Keratinocyte (primary cell): ENCODE measurements around the gene HYAL1. TPM values are rescaled to one million over a fixed set of nuclear protein-coding genes. Genes with fewer than 3 reads are reported as not detected.

Experiments used
- DNase-seq: peaks from one replicate; pipeline ENCODE4 v3.0.0-alpha.2; 2011; ENCODE audit warnings: low read depth, missing footprints, low spot score
- FAIRE-seq: peaks from 2 replicates; lab custom pipeline; 2011; peaks lifted over from hg19 to GRCh38; lab: Jason Lieb, UNC
- H2AFZ ChIP-seq: 2 replicates; pipeline ENCODE4 v1.6.0; 2012; ENCODE audit warnings: low read length, control low read depth, inconsistent platforms; ENCODE audit not compliant: control insufficient read depth
- H3K27ac ChIP-seq: 2 replicates; pipeline ENCODE4 v1.5.1; 2011; ENCODE audit warnings: low read length; ENCODE audit not compliant: control insufficient read depth, insufficient read depth
- H3K27me3 ChIP-seq: 3 replicates; pipeline ENCODE4 v1.6.0; 2011; ENCODE audit warnings: low read length; ENCODE audit not compliant: control insufficient read depth, insufficient read depth; ENCODE audit errors: extremely low read depth
- H3K36me3 ChIP-seq, 2 experiments: 2 replicates in 1 of 2; 3 replicates in 1 of 2; pipeline ENCODE4 v1.5.1; 2011; ENCODE audit warnings: low read length in 2 of 2, mild to moderate bottlenecking in 1 of 2; ENCODE audit not compliant: control insufficient read depth in 2 of 2, insufficient read depth in 2 of 2; ENCODE audit errors: extremely low read depth in 1 of 2
- H3K4me1 ChIP-seq: 3 replicates; pipeline ENCODE4 v1.5.1; 2011; ENCODE audit warnings: low read length; ENCODE audit not compliant: control insufficient read depth, insufficient read depth; ENCODE audit errors: extremely low read depth
- H3K4me2 ChIP-seq: 3 replicates; pipeline ENCODE4 v1.6.0; 2011; ENCODE audit warnings: low read depth, low read length; ENCODE audit not compliant: control insufficient read depth, insufficient read depth; ENCODE audit errors: extremely low read depth
- H3K4me3 ChIP-seq, 3 experiments: fragments of 200-600 bp in 1 of 3; sonication (generic) in 1 of 3; 2 replicates in 2 of 3; 3 replicates in 1 of 3; pipeline ENCODE4 v1.5.1; 2011 to 2016; ENCODE audit warnings: low read length in 3 of 3, mild to moderate bottlenecking in 3 of 3, control low read depth in 2 of 3, inconsistent platforms in 1 of 3, low read depth in 1 of 3, mixed read lengths in 1 of 3, mixed run types in 1 of 3, moderate library complexity in 1 of 3; ENCODE audit not compliant: control insufficient read depth in 2 of 3, insufficient read depth in 2 of 3; ENCODE audit errors: extremely low read depth in 1 of 3
- H3K79me2 ChIP-seq: 2 replicates; pipeline ENCODE4 v1.6.0; 2012; ENCODE audit warnings: low read length; ENCODE audit not compliant: control insufficient read depth, insufficient read depth
- H3K9ac ChIP-seq: 3 replicates; pipeline ENCODE4 v1.6.0; 2011; ENCODE audit warnings: low read length; ENCODE audit not compliant: control insufficient read depth, insufficient read depth; ENCODE audit errors: extremely low read depth
- H3K9me1 ChIP-seq: 3 replicates; pipeline ENCODE4 v1.6.0; 2011; ENCODE audit warnings: low read length; ENCODE audit not compliant: control insufficient read depth, insufficient read depth; ENCODE audit errors: extremely low read depth
- H3K9me3 ChIP-seq: 2 replicates; pipeline ENCODE4 v1.5.1; 2012; ENCODE audit warnings: low read depth, low read length; ENCODE audit not compliant: control insufficient read depth
- H4K20me1 ChIP-seq: 3 replicates; pipeline ENCODE4 v1.6.0; 2011; ENCODE audit warnings: low read length; ENCODE audit not compliant: control insufficient read depth, insufficient read depth; ENCODE audit errors: extremely low read depth
- EZH2 ChIP-seq: IDR thresholded peaks from one replicate; pipeline ENCODE4 v1.6.1; 2012; ENCODE audit warnings: inconsistent platforms, mild to moderate bottlenecking, low read length, moderate library complexity
- dilution Hi-C: fragments of 300-500 bp; cut with MboI; formaldehyde crosslinking; loops from one replicate; pipeline ENCODE4 v1.7.0; 2020; ENCODE audit warnings: low sequenced_read_pairs; ENCODE audit not compliant: extremely low pct_ligation_motif_present
- polyA plus RNA-seq, 5 experiments: library from polyadenylated mRNA; depleted of rRNA in 3 of 5; stranded (reverse) in 3 of 5; stranded (forward) in 1 of 5; unstranded in 1 of 5; fragments of >200 nt; gene quantifications; 1 replicate in 1 of 5; 2 replicates in 3 of 5; 3 replicates in 1 of 5; pipeline versions ENCODE4 v1.2.1 to v1.2.3, GENCODE V29; 2011 to 2012; ENCODE audit warnings: missing spikeins in 2 of 5, low read depth in 1 of 5, low replicate concordance in 1 of 5
- TF ChIP-seq, protein P1 (sequence below), 3 experiments: IDR thresholded peaks in 1 of 3; conservative IDR thresholded peaks in 1 of 3; optimal IDR thresholded peaks in 1 of 3; 2 replicates in 2 of 3; 3 replicates in 1 of 3; pipeline versions ENCODE3 to v1.5.1; 2011; ENCODE audit warnings: low read length in 3 of 3, mild to moderate bottlenecking in 3 of 3, moderate library complexity in 2 of 3, control low read depth in 1 of 3, inconsistent platforms in 1 of 3; ENCODE audit not compliant: insufficient read depth in 2 of 3; ENCODE audit errors: extremely low read depth in 1 of 3

Gene HYAL1
- polyA plus RNA-seq, 1 donor (not counting 4 experiments of a cell fraction or from before 2014, with no cell fraction given): 13.9 TPM

- Histone ChIP-seq H3K36me3 (no peaks in the 10 kb centered on the region), H3K27ac (no peak overlapping the region), H3K27me3 (peaks cover 3% of the 10 kb centered on the region), H3K4me2 (no peak overlapping the region), H3K4me1 (peaks cover 33% of the 10 kb centered on the region), H3K9me1 (peaks cover 2% of the 10 kb centered on the region), H3K4me3 (no peak overlapping the region), H3K9ac (no peak overlapping the region), H4K20me1 (no peaks in the 10 kb centered on the region), H2AFZ (no peak overlapping the region), H3K79me2 (no peaks in the 10 kb centered on the region), H3K9me3 (no peaks in the 10 kb centered on the region)
- dilution Hi-C loops: no loop called here
- FAIRE-seq: no peak
- TF ChIP-seq EZH2: no peak
- TF ChIP-seq, protein P1, sequence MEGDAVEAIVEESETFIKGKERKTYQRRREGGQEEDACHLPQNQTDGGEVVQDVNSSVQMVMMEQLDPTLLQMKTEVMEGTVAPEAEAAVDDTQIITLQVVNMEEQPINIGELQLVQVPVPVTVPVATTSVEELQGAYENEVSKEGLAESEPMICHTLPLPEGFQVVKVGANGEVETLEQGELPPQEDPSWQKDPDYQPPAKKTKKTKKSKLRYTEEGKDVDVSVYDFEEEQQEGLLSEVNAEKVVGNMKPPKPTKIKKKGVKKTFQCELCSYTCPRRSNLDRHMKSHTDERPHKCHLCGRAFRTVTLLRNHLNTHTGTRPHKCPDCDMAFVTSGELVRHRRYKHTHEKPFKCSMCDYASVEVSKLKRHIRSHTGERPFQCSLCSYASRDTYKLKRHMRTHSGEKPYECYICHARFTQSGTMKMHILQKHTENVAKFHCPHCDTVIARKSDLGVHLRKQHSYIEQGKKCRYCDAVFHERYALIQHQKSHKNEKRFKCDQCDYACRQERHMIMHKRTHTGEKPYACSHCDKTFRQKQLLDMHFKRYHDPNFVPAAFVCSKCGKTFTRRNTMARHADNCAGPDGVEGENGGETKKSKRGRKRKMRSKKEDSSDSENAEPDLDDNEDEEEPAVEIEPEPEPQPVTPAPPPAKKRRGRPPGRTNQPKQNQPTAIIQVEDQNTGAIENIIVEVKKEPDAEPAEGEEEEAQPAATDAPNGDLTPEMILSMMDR (optimal IDR thresholded peaks at IDR 0.05 in 1 of 3, IDR thresholded peaks at IDR 0.05 in 1 of 3, conservative IDR thresholded peaks at IDR 0.05 in 1 of 3; ENCODE audit: extremely low read depth in 1 of 3, insufficient read depth in 2 of 3, low read length in 3 of 3): no peak
- no peak for DNase-seq
These were observed 36.0 kb downstream of the HYAL1 start for GRCh38 chr3:50267280-50267913.

DNA sequence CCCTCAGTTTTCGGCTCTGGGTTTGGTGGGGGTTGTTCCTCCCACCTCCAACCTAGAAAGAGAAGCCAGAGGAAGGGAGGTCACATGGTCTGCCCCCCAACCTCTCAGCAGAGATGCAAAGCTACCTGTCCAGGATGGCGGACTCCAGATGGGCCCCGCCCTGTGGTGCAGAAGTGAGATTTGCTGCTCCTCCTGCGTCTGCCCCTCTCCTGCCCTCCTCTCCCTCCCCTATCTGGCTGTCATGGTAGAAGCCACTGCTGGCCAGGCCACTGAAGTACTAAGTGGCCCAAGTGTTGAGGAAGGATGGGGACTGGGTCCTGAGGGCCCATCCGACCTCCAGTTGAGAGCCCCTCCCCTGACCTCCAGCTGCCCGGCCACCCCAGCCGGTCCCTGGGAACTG is 36.5 kb downstream of the HYAL1 start:
- H3K4me2 ChIP-seq: no peak overlapping the region
- dilution Hi-C loops: no loop called here
- H3K9ac ChIP-seq: no peak overlapping the region
- peaks cover 2% of the 10 kb centered on the region for H3K9me1 ChIP-seq
- no peaks in the 10 kb centered on the region for H3K36me3 ChIP-seq
- H3K27me3 ChIP-seq: peaks cover 3% of the 10 kb centered on the region
- no peak overlapping the region for H2AFZ ChIP-seq
- FAIRE-seq (no peak), DNase-seq (no peak)
- H3K9me3 ChIP-seq: no peaks in the 10 kb centered on the region
- H3K79me2 ChIP-seq: no peaks in the 10 kb centered on the region
- no peaks in the 10 kb centered on the region for H4K20me1 ChIP-seq
- TF ChIP-seq, protein P1 (optimal IDR thresholded peaks at IDR 0.05 in 1 of 3, IDR thresholded peaks at IDR 0.05 in 1 of 3, conservative IDR thresholded peaks at IDR 0.05 in 1 of 3; ENCODE audit: extremely low read depth in 1 of 3, insufficient read depth in 2 of 3, low read length in 3 of 3): no peak
- no peak for TF ChIP-seq EZH2
- H3K4me3 ChIP-seq: no peak overlapping the region
- no peak overlapping the region for H3K27ac ChIP-seq
- peaks cover 33% of the 10 kb centered on the region for H3K4me1 ChIP-seq
